Astrocyte (in vitro differentiated cells and primary cell): ENCODE measurements around the gene FBXL7. TPM values are rescaled to one million over a fixed set of nuclear protein-coding genes. Genes with fewer than 3 reads are reported as not detected.

Experiments used
- DNase-seq: peaks from one replicate; pipeline ENCODE4 v3.0.0-alpha.2; 2010; ENCODE audit warnings: low read depth
- FAIRE-seq: peaks from 2 replicates; lab custom pipeline; 2011; peaks lifted over from hg19 to GRCh38; lab: Jason Lieb, UNC
- H2AFZ ChIP-seq: 2 replicates; pipeline ENCODE4 v1.6.0; 2012; ENCODE audit warnings: low read depth, low read length, inconsistent platforms
- H3K27ac ChIP-seq: 2 replicates; pipeline ENCODE4 v1.5.1; 2011; ENCODE audit warnings: low read depth, low read length, inconsistent platforms
- H3K27me3 ChIP-seq: 2 replicates; pipeline ENCODE4 v1.6.0; 2011; ENCODE audit warnings: low read length, inconsistent platforms; ENCODE audit not compliant: insufficient read depth
- H3K36me3 ChIP-seq: 2 replicates; pipeline ENCODE4 v1.5.1; 2011; ENCODE audit warnings: low read length, inconsistent platforms; ENCODE audit not compliant: insufficient read depth
- H3K4me1 ChIP-seq: 2 replicates; pipeline ENCODE4 v1.5.1; 2011; ENCODE audit warnings: low read length, inconsistent platforms; ENCODE audit not compliant: insufficient read depth
- H3K4me2 ChIP-seq: 2 replicates; pipeline ENCODE4 v1.6.0; 2012; ENCODE audit warnings: low read length, inconsistent platforms
- H3K4me3 ChIP-seq: 2 replicates; pipeline ENCODE4 v1.5.1; 2011; ENCODE audit warnings: low read depth, mild to moderate bottlenecking, low read length, inconsistent platforms; ENCODE audit not compliant: insufficient read depth
- H3K79me2 ChIP-seq: 2 replicates; pipeline ENCODE4 v1.6.0; 2012; ENCODE audit warnings: mild to moderate bottlenecking, low read length, inconsistent platforms; ENCODE audit not compliant: insufficient read depth
- H3K9ac ChIP-seq: 2 replicates; pipeline ENCODE4 v1.6.0; 2012; ENCODE audit warnings: mild to moderate bottlenecking, low read length, inconsistent platforms
- H3K9me3 ChIP-seq: 2 replicates; pipeline ENCODE4 v1.5.1; 2012; ENCODE audit warnings: low read depth, mild to moderate bottlenecking, low read length, inconsistent platforms; ENCODE audit not compliant: insufficient read depth
- H4K20me1 ChIP-seq: 2 replicates; pipeline ENCODE4 v1.6.0; 2012; ENCODE audit warnings: low read length, inconsistent platforms; ENCODE audit not compliant: insufficient read depth
- H3K27ac Mint-ChIP-seq: one replicate; pipeline ENCODE4 v1.8.0; 2021; ENCODE audit warnings: mild to moderate bottlenecking, mixed read lengths; ENCODE audit not compliant: unreplicated experiment
- H3K27me3 Mint-ChIP-seq: one replicate; pipeline ENCODE4 v1.8.0; 2021; ENCODE audit warnings: low read depth, mixed read lengths; ENCODE audit not compliant: unreplicated experiment
- H3K36me3 Mint-ChIP-seq: one replicate; pipeline ENCODE4 v1.8.0; 2021; ENCODE audit warnings: low read depth, mixed read lengths; ENCODE audit not compliant: unreplicated experiment
- H3K4me1 Mint-ChIP-seq: one replicate; pipeline ENCODE4 v1.8.0; 2021; ENCODE audit warnings: low read depth, mixed read lengths; ENCODE audit not compliant: unreplicated experiment
- H3K4me3 Mint-ChIP-seq: one replicate; pipeline ENCODE4 v1.8.0; 2021; ENCODE audit warnings: mild to moderate bottlenecking, moderate library complexity, mixed read lengths; ENCODE audit not compliant: unreplicated experiment
- H3K9me3 Mint-ChIP-seq: one replicate; pipeline ENCODE4 v1.8.0; 2021; ENCODE audit warnings: mild to moderate bottlenecking, mixed read lengths; ENCODE audit not compliant: unreplicated experiment
- EZH2 ChIP-seq: IDR thresholded peaks from 2 replicates; pipeline ENCODE4 v1.6.1; 2012; ENCODE audit warnings: mild to moderate bottlenecking, low read length, inconsistent platforms; ENCODE audit not compliant: insufficient read depth
- total RNA-seq: library from RNA; stranded (reverse); gene quantifications from 2 replicates; pipeline ENCODE4 v1.2.1, GENCODE V29; 2021
- TF ChIP-seq, protein P1 (sequence below): IDR thresholded peaks from 2 replicates; pipeline ENCODE4 v1.5.1; 2011; ENCODE audit warnings: low read depth, mild to moderate bottlenecking, inconsistent platforms, low read length, moderate library complexity; ENCODE audit not compliant: insufficient read depth

FBXL7 gene
- total RNA-seq, 1 donor from 2014 or later: 21.0 TPM

DNA sequence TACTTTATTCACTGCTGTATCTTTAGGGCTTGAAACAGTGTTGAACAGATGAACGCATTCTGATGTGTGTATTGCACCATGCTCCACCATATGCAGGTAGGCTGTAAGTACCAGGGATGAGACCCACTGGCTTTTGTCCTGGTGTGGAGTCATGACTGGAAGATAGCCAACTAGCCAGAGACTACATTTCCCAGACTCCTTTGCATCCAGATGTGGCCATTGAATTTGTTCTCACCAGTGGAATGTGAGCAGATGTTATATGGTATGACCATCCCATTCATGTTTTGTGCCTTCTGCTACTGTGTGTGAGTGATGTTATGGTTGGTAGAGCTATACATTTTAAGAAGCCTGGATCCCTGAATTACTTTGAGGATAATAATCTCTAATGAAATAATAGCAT lies 7.4 kb upstream of the FBXL7 start:
- Histone ChIP-seq H3K9ac (no peak overlapping the region), H2AFZ (no peak overlapping the region), H3K36me3 (no peaks in the 10 kb centered on the region), H3K27ac (no peak overlapping the region), H3K4me3 (no peak overlapping the region), H3K79me2 (no peaks in the 10 kb centered on the region), H3K4me1 (no peaks in the 10 kb centered on the region), H3K4me2 (no peak overlapping the region), H3K9me3 (no peaks in the 10 kb centered on the region), H3K27me3 (peaks cover 6% of the 10 kb centered on the region), H4K20me1 (no peaks in the 10 kb centered on the region)
- TF ChIP-seq, protein P1, sequence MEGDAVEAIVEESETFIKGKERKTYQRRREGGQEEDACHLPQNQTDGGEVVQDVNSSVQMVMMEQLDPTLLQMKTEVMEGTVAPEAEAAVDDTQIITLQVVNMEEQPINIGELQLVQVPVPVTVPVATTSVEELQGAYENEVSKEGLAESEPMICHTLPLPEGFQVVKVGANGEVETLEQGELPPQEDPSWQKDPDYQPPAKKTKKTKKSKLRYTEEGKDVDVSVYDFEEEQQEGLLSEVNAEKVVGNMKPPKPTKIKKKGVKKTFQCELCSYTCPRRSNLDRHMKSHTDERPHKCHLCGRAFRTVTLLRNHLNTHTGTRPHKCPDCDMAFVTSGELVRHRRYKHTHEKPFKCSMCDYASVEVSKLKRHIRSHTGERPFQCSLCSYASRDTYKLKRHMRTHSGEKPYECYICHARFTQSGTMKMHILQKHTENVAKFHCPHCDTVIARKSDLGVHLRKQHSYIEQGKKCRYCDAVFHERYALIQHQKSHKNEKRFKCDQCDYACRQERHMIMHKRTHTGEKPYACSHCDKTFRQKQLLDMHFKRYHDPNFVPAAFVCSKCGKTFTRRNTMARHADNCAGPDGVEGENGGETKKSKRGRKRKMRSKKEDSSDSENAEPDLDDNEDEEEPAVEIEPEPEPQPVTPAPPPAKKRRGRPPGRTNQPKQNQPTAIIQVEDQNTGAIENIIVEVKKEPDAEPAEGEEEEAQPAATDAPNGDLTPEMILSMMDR: no peak
- no peak for TF ChIP-seq EZH2
- H3K4me3 Mint-ChIP-seq: no peak overlapping the region
- H3K27ac Mint-ChIP-seq: no peak overlapping the region
- H3K36me3 Mint-ChIP-seq: no peaks in the 10 kb centered on the region
- no peaks in the 10 kb centered on the region for H3K9me3 Mint-ChIP-seq
- FAIRE-seq (no peak), DNase-seq (no peak)
- peaks cover 3% of the 10 kb centered on the region for H3K4me1 Mint-ChIP-seq
- peaks cover 7% of the 10 kb centered on the region for H3K27me3 Mint-ChIP-seq

DNA sequence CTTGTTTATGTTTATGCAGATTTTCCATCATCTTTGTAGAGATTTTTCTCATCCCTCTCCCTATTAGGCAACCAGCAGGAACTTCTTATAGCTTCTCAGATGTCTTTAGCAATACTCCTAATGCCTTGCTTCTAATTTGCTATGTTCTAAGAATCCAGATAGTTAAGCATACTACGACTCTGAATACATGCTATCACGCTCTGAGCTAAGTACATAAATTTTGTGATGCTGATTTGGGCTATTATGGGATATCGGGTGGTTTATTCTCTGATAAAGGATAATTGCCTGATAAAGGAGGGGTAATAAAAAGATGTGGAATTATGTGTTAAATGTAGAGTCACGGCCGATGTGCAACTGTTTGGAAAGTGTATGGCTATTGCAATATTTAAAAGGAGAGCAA lies 6.5 kb upstream of the FBXL7 start:
- FAIRE-seq: no peak
- Histone ChIP-seq H3K36me3 (no peaks in the 10 kb centered on the region), H3K27me3 (peaks cover 6% of the 10 kb centered on the region), H3K9ac (no peak overlapping the region), H2AFZ (no peak overlapping the region), H3K4me2 (no peak overlapping the region), H3K27ac (no peak overlapping the region), H3K9me3 (no peaks in the 10 kb centered on the region), H3K4me3 (no peak overlapping the region), H3K79me2 (no peaks in the 10 kb centered on the region), H3K4me1 (no peaks in the 10 kb centered on the region), H4K20me1 (no peaks in the 10 kb centered on the region)
- H3K9me3 Mint-ChIP-seq: no peaks in the 10 kb centered on the region
- no peak overlapping the region for H3K4me3 Mint-ChIP-seq
- peaks cover 7% of the 10 kb centered on the region for H3K27me3 Mint-ChIP-seq
- H3K4me1 Mint-ChIP-seq: peaks cover 3% of the 10 kb centered on the region
- no peak overlapping the region for H3K27ac Mint-ChIP-seq
- H3K36me3 Mint-ChIP-seq: no peaks in the 10 kb centered on the region
- DNase-seq: no peak
- no peak for TF ChIP-seq EZH2
- TF ChIP-seq, protein P1: no peak

DNA sequence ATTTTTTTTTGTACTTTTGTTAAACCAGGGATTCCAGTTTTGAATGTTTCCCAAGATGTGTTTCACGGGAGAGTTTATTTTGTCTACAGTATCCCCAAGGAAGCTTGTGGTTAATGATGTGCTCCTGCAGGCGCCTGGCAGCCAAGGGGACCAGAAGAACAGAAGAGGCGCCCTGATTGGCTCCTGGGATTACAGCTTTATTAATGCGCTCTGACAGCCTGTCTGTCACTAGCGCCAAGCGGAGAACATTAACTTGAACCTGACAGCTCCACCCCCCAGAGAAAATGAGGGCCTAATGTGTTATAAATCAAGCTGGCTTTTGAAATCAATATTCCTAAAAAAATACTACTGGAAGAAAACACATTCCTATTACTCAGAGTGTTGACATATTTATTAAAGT lies 5.0 kb upstream of the FBXL7 start:
- Histone ChIP-seq H3K9ac (no peak overlapping the region), H4K20me1 (no peaks in the 10 kb centered on the region), H3K27ac (no peak overlapping the region), H3K4me2 (no peak overlapping the region), H3K4me1 (no peaks in the 10 kb centered on the region), H3K79me2 (no peaks in the 10 kb centered on the region), H2AFZ (no peak overlapping the region), H3K27me3 (peaks cover 6% of the 10 kb centered on the region), H3K36me3 (no peaks in the 10 kb centered on the region), H3K4me3 (no peak overlapping the region), H3K9me3 (no peaks in the 10 kb centered on the region)
- Mint-ChIP-seq H3K27ac (no peak overlapping the region), H3K36me3 (no peaks in the 10 kb centered on the region), H3K4me1 (peaks cover 5% of the 10 kb centered on the region), H3K9me3 (no peaks in the 10 kb centered on the region), H3K27me3 (peaks cover 2% of the 10 kb centered on the region), H3K4me3 (no peak overlapping the region)
- FAIRE-seq: no peak
- no peak for TF ChIP-seq EZH2
- TF ChIP-seq, protein P1: no peak
- no peak for DNase-seq
